ENCODE data around the gene HIF3A. TPM values are rescaled to one million over a fixed set of nuclear protein-coding genes. Genes with fewer than 3 reads are reported as not detected.
A peak's percentile ranks its signal among the peaks of the same experiment; 100 is the strongest.

The HIF3A gene
- total RNA-seq, 1 experiment from 2014 or later, result 31.9 TPM

- Histone ChIP-seq H4K5ac (ENCODE audit: insufficient read length, low read depth, low read length) (no peak overlapping the region), H3K4me1 (ENCODE audit: insufficient read depth, low read length) (no peaks in the 10 kb centered on the region), H4K20me1 (ENCODE audit: control insufficient read depth, insufficient read depth, insufficient read length) (no peaks in the 10 kb centered on the region), H3K79me2 (ENCODE audit: insufficient read depth, low read length) (no peaks in the 10 kb centered on the region), H3K9ac (ENCODE audit: extremely low read depth, insufficient read length, low read length) (no peak overlapping the region), H2AFZ (ENCODE audit: low read length) (no peak overlapping the region), H3K27me3 (ENCODE audit: insufficient read depth, low read length) (no peaks in the 10 kb centered on the region), H2AK5ac (ENCODE audit: insufficient read length, low read length) (no peak overlapping the region), H2BK12ac (ENCODE audit: insufficient read length, low read depth, low read length) (no peak overlapping the region), H3K23ac (ENCODE audit: insufficient read length, low read depth, low read length) (no peak overlapping the region), H4K91ac (ENCODE audit: insufficient read length, low read depth, low read length) (no peak overlapping the region), H3K4me2 (ENCODE audit: insufficient read depth, insufficient read length, low read length) (no peak overlapping the region), H2BK15ac (ENCODE audit: low read depth, low read length) (no peak overlapping the region), H3K14ac (ENCODE audit: insufficient read depth, low read length) (no peak overlapping the region), H3K23me2 (ENCODE audit: insufficient read length, low read depth, low read length, poor library complexity, severe bottlenecking) (no peaks in the 10 kb centered on the region), H4K8ac (replicated peaks; ENCODE audit: insufficient read length, low read depth, low read length) (no peak overlapping the region), H3K27ac (ENCODE audit: insufficient read length, low read depth, low read length) (no peak overlapping the region), H3K79me1 (ENCODE audit: insufficient read depth, low read depth, low read length, poor library complexity, severe bottlenecking) (no peaks in the 10 kb centered on the region), H3T11ph (ENCODE audit: low read length) (no peak overlapping the region), H3K9me3 (ENCODE audit: control insufficient read depth, low read depth, low read length) (no peaks in the 10 kb centered on the region), H2BK5ac (ENCODE audit: insufficient read length, low read length) (no peak overlapping the region), H2BK20ac (ENCODE audit: low read depth, low read length, poor library complexity, severe bottlenecking) (no peak overlapping the region), H3K18ac (ENCODE audit: insufficient read length, low read depth, low read length) (no peak overlapping the region), H3K56ac (ENCODE audit: insufficient read length, low read depth, low read length) (no peak overlapping the region), H2BK120ac (ENCODE audit: low read depth, low read length, poor library complexity, severe bottlenecking) (no peak overlapping the region), H3K4ac (ENCODE audit: low read depth, low read length) (no peak overlapping the region)
- no peaks in the 10 kb centered on the region for H3K27me3 Mint-ChIP-seq (ENCODE audit: low read depth)
- H3K9me3 Mint-ChIP-seq, result peaks cover 2 to 5% of the 10 kb centered on the region in 2 experiments; a peak in 2 of 5 replicates
- no CpG with 5 or more reads among the region's 33 CpGs for WGBS (ENCODE audit: extremely low coverage, insufficient read length, low lambda C conversion rate)
- no peak for TF ChIP-seq CTCF (conservative IDR thresholded peaks at IDR 0.05)
- DNase-seq, result no peak
- peaks cover 40 to 54% (median 44%) of the 10 kb centered on the region in 3 experiments for H3K36me3 Mint-ChIP-seq (ENCODE audit: insufficient read depth in 1 of 3, low read depth in 3 of 3)
- H3K27ac Mint-ChIP-seq, result peak overlapping the region in 2 of 3 experiments; percentile 75 to 88; a peak in 3 of 7 replicates
- H3K4me3 Mint-ChIP-seq, result no peak overlapping the region
- peaks cover 7 to 33% of the 10 kb centered on the region in 2 experiments; a peak in 3 of 4 replicates for H3K4me1 Mint-ChIP-seq
Observed at GRCh38 chr19:46391296-46392251, 94.7 kb downstream of the HIF3A start.

All from H9 (cell line).